ENCODE measurements around the gene SLC5A6. TPM values are rescaled to one million over a fixed set of nuclear protein-coding genes. Genes with fewer than 3 reads are reported as not detected.
"Not testable (repeated sequence)": the region's sequence is repeated elsewhere in the genome, so short reads cannot be mapped to it uniquely, and the experiment has no call there.

SLC5A6 gene
- total RNA-seq, 1 donor from 2014 or later: 89.2 TPM

GRCh38 chr2:27191070-27191829 is 20.8 kb downstream of the SLC5A6 start:
- Mint-ChIP-seq H3K27me3 (ENCODE audit: insufficient read depth) (no peaks in the 10 kb centered on the region), H3K4me1 (ENCODE audit: low read depth) (no peaks in the 10 kb centered on the region), H3K36me3 (ENCODE audit: low read depth) (no peaks in the 10 kb centered on the region), H3K4me3 (no peak overlapping the region), H3K27ac (no peak overlapping the region), H3K9me3 (no peaks in the 10 kb centered on the region)
- intact Hi-C loops (cut with micrococcal nuclease): loop anchor here (1.0 kb wide), 2 partner anchors 93 to 230 kb away; no protein-coding TSS in a partner anchor
- DNase-seq (ENCODE audit: low spot score): peak; percentile 25

- DNase-seq (ENCODE audit: low spot score): no peak
- Mint-ChIP-seq H3K27me3 (ENCODE audit: insufficient read depth) (peaks cover 5% of the 10 kb centered on the region), H3K4me1 (ENCODE audit: low read depth) (no peaks in the 10 kb centered on the region), H3K4me3 (no peak overlapping the region), H3K36me3 (ENCODE audit: low read depth) (no peaks in the 10 kb centered on the region), H3K9me3 (no peaks in the 10 kb centered on the region), H3K27ac (no peak overlapping the region)
- intact Hi-C loops (cut with micrococcal nuclease): no loop called here
These were observed 22.1 kb downstream of the SLC5A6 start for GRCh38 chr2:27189989-27190388.

GRCh38 chr2:27186613-27187345 is 25.3 kb downstream of the SLC5A6 start:
- Mint-ChIP-seq H3K4me1 (ENCODE audit: low read depth) (no peaks in the 10 kb centered on the region), H3K36me3 (ENCODE audit: low read depth) (no peaks in the 10 kb centered on the region), H3K9me3 (no peaks in the 10 kb centered on the region), H3K27me3 (ENCODE audit: insufficient read depth) (peaks cover 14% of the 10 kb centered on the region), H3K27ac (no peak overlapping the region), H3K4me3 (no peak overlapping the region)
- no peak for DNase-seq (ENCODE audit: low spot score)
- intact Hi-C loops (cut with micrococcal nuclease): no loop called here

GRCh38 chr2:27185331-27186026 is 26.6 kb downstream of the SLC5A6 start:
- Mint-ChIP-seq H3K27me3 (ENCODE audit: insufficient read depth) (peaks cover 21% of the 10 kb centered on the region), H3K27ac (no peak overlapping the region), H3K9me3 (no peaks in the 10 kb centered on the region), H3K4me1 (ENCODE audit: low read depth) (no peaks in the 10 kb centered on the region), H3K36me3 (ENCODE audit: low read depth) (no peaks in the 10 kb centered on the region), H3K4me3 (no peak overlapping the region)
- DNase-seq (ENCODE audit: low spot score): no peak
- intact Hi-C loops (cut with micrococcal nuclease): no loop called here

- no peaks in the 10 kb centered on the region for H3K36me3 Mint-ChIP-seq (ENCODE audit: low read depth)
- H3K4me3 Mint-ChIP-seq: no peak overlapping the region
- no peaks in the 10 kb centered on the region for H3K9me3 Mint-ChIP-seq
- peaks cover 3% of the 10 kb centered on the region for H3K4me1 Mint-ChIP-seq (ENCODE audit: low read depth)
- peaks cover 27% of the 10 kb centered on the region for H3K27me3 Mint-ChIP-seq (ENCODE audit: insufficient read depth)
- no peak for DNase-seq (ENCODE audit: low spot score)
- intact Hi-C loops (cut with micrococcal nuclease): no loop called here
- no peak overlapping the region for H3K27ac Mint-ChIP-seq
These were observed 28.0 kb downstream of the SLC5A6 start for GRCh38 chr2:27184115-27184514.

GRCh38 chr2:27182346-27182745 is 29.7 kb downstream of the SLC5A6 start:
- Mint-ChIP-seq H3K4me3 (no peak overlapping the region), H3K36me3 (ENCODE audit: low read depth) (no peaks in the 10 kb centered on the region), H3K9me3 (no peaks in the 10 kb centered on the region), H3K27ac (no peak overlapping the region), H3K4me1 (ENCODE audit: low read depth) (peaks cover 4% of the 10 kb centered on the region), H3K27me3 (ENCODE audit: insufficient read depth) (peaks cover 32% of the 10 kb centered on the region)
- intact Hi-C loops (cut with micrococcal nuclease): no loop called here
- DNase-seq (ENCODE audit: low spot score): no peak

GRCh38 chr2:27179344-27180000 is 32.6 kb downstream of the SLC5A6 start:
- Mint-ChIP-seq H3K4me3 (no peak overlapping the region), H3K9me3 (no peaks in the 10 kb centered on the region), H3K27ac (no peak overlapping the region), H3K4me1 (ENCODE audit: low read depth) (peaks cover 4% of the 10 kb centered on the region), H3K36me3 (ENCODE audit: low read depth) (no peaks in the 10 kb centered on the region), H3K27me3 (ENCODE audit: insufficient read depth) (peaks cover 36% of the 10 kb centered on the region)
- intact Hi-C loops (cut with micrococcal nuclease): no loop called here
- no peak for DNase-seq (ENCODE audit: low spot score)

GRCh38 chr2:27178469-27178868 is 33.6 kb downstream of the SLC5A6 start:
- DNase-seq (ENCODE audit: low spot score): no peak
- Mint-ChIP-seq H3K27me3 (ENCODE audit: insufficient read depth) (peaks cover 34% of the 10 kb centered on the region), H3K36me3 (ENCODE audit: low read depth) (no peaks in the 10 kb centered on the region), H3K9me3 (no peaks in the 10 kb centered on the region), H3K4me1 (ENCODE audit: low read depth) (peaks cover 4% of the 10 kb centered on the region), H3K4me3 (no peak overlapping the region), H3K27ac (no peak overlapping the region)
- intact Hi-C loops (cut with micrococcal nuclease): no loop called here

GRCh38 chr2:27177441-27178351 is 34.4 kb downstream of the SLC5A6 start:
- Mint-ChIP-seq H3K9me3 (no peaks in the 10 kb centered on the region), H3K4me3 (no peak overlapping the region), H3K27ac (no peak overlapping the region), H3K27me3 (ENCODE audit: insufficient read depth) (peaks cover 33% of the 10 kb centered on the region), H3K36me3 (ENCODE audit: low read depth) (no peaks in the 10 kb centered on the region), H3K4me1 (ENCODE audit: low read depth) (peaks cover 4% of the 10 kb centered on the region)
- intact Hi-C loops (cut with micrococcal nuclease): no loop called here
- no peak for DNase-seq (ENCODE audit: low spot score)

GRCh38 chr2:27175781-27176180 is 36.3 kb downstream of the SLC5A6 start:
- H3K9me3 Mint-ChIP-seq; H3K4me3 Mint-ChIP-seq; H3K27ac Mint-ChIP-seq; H3K4me1 Mint-ChIP-seq (ENCODE audit: low read depth); intact Hi-C loops (cut with micrococcal nuclease); H3K36me3 Mint-ChIP-seq (ENCODE audit: low read depth); DNase-seq (ENCODE audit: low spot score): not testable (repeated sequence)
- peaks cover 26% of the 10 kb centered on the region for H3K27me3 Mint-ChIP-seq (ENCODE audit: insufficient read depth)

GRCh38 chr2:27175330-27175729 is 36.7 kb downstream of the SLC5A6 start:
- Mint-ChIP-seq H3K36me3 (ENCODE audit: low read depth) (no peaks in the 10 kb centered on the region), H3K4me3 (no peak overlapping the region), H3K27me3 (ENCODE audit: insufficient read depth) (peaks cover 31% of the 10 kb centered on the region), H3K4me1 (ENCODE audit: low read depth) (peaks cover 4% of the 10 kb centered on the region), H3K9me3 (no peaks in the 10 kb centered on the region), H3K27ac (no peak overlapping the region)
- no peak for DNase-seq (ENCODE audit: low spot score)
- intact Hi-C loops (cut with micrococcal nuclease): no loop called here

- Mint-ChIP-seq H3K9me3 (no peaks in the 10 kb centered on the region), H3K36me3 (ENCODE audit: low read depth) (no peaks in the 10 kb centered on the region), H3K4me1 (ENCODE audit: low read depth) (peaks cover 4% of the 10 kb centered on the region), H3K4me3 (no peak overlapping the region), H3K27me3 (ENCODE audit: insufficient read depth) (peaks cover 35% of the 10 kb centered on the region), H3K27ac (no peak overlapping the region)
- intact Hi-C loops (cut with micrococcal nuclease): no loop called here
- no peak for DNase-seq (ENCODE audit: low spot score)
These were observed 37.4 kb downstream of the SLC5A6 start for GRCh38 chr2:27174638-27175037.
